ENCODE data around the gene PEX3.

- TF ChIP-seq POLR2AphosphoS5 (IDR thresholded peaks at IDR 0.05; ENCODE audit: low read depth, low read length) (no peak), TAF1 (IDR thresholded peaks at IDR 0.05; ENCODE audit: borderline replicate concordance, insufficient read depth, low read length) (no peak), SIN3A (IDR thresholded peaks at IDR 0.05; ENCODE audit: borderline replicate concordance, insufficient read depth, low read length) (no peak), FOXP2 (optimal IDR thresholded peaks at IDR 0.05; ENCODE audit: borderline replicate concordance, extremely low read depth, extremely low read length, insufficient read depth) (no peak)
- TF ChIP-seq, protein P1, sequence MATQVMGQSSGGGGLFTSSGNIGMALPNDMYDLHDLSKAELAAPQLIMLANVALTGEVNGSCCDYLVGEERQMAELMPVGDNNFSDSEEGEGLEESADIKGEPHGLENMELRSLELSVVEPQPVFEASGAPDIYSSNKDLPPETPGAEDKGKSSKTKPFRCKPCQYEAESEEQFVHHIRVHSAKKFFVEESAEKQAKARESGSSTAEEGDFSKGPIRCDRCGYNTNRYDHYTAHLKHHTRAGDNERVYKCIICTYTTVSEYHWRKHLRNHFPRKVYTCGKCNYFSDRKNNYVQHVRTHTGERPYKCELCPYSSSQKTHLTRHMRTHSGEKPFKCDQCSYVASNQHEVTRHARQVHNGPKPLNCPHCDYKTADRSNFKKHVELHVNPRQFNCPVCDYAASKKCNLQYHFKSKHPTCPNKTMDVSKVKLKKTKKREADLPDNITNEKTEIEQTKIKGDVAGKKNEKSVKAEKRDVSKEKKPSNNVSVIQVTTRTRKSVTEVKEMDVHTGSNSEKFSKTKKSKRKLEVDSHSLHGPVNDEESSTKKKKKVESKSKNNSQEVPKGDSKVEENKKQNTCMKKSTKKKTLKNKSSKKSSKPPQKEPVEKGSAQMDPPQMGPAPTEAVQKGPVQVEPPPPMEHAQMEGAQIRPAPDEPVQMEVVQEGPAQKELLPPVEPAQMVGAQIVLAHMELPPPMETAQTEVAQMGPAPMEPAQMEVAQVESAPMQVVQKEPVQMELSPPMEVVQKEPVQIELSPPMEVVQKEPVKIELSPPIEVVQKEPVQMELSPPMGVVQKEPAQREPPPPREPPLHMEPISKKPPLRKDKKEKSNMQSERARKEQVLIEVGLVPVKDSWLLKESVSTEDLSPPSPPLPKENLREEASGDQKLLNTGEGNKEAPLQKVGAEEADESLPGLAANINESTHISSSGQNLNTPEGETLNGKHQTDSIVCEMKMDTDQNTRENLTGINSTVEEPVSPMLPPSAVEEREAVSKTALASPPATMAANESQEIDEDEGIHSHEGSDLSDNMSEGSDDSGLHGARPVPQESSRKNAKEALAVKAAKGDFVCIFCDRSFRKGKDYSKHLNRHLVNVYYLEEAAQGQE (IDR thresholded peaks at IDR 0.05; ENCODE audit: insufficient read depth in 1 of 2, low read depth in 2 of 2, low read length in 2 of 2) = no peak
These were observed 85.9 kb downstream of the PEX3 start for GRCh38 chr6:143536461-143536865.
